Tibial nerve (tissue), 4 donors: ENCODE data around the gene ANO4.

Source experiments
- CTCF ChIP-seq, 5 experiments: fragments of 200-600 bp in 3 of 5; fragments of 450-650 bp in 2 of 5; sonication (generic) in 3 of 5; IDR thresholded peaks; one replicate each; pipeline ENCODE4 v1.5.1; 2016 to 2019; ENCODE audit warnings: antibody characterized with exemption in 5 of 5, mild to moderate bottlenecking in 3 of 5, moderate library complexity in 2 of 5
- EP300 ChIP-seq, 2 donors: sonication (generic); formaldehyde crosslinking; IDR thresholded peaks; one replicate each; pipeline ENCODE4 v1.6.1; 2017; ENCODE audit warnings: antibody characterized with exemption in 2 of 2, mild to moderate bottlenecking in 1 of 2

GRCh38 chr12:100823963-100824362 lies 29.4 kb downstream of the ANO4 start:
- TF ChIP-seq CTCF (IDR thresholded peaks at IDR 0.05) (no peak), EP300 (IDR thresholded peaks at IDR 0.05) (no peak)
